ENCODE measurements around the gene PTPRD.

The PTPRD gene

DNA sequence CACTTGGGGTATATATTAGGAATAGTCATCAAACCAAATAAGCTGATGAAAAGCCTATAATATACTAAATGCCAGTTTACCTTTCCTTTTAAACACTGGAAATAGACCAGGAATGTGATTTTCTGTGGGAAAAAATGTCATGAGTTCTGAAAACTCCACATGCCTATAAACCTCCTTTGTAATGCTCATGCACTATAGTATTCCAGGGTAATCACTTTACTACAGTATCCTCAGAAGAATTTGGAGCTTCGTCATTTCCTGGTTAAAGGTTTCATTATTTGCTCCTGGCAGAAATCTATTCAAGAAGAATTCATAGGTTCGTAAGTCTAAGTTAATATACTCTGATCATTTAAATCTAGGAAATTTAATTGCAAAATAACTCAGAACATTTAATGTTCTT, 1736.5 kb downstream of the PTPRD start:
- no peak for DNase-seq

DNA sequence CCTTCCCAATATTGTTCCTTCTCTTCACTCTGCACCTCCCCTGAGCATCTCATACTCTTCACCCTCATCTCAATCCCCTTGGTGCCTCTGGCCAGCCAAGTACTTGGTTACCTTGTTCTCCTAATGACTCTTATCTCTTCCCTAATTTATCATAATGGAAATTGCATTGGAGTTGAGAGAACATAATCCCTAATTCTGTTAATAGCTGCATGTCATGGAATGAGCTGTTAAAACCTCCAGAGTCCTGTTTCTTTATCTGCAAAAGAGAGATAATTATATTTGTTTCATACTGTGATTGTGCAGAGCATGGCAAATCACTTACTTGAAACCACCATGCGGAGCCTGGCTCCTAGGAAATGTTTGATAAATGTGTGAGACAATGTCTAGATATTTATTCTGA, 1738.3 kb downstream of the PTPRD start:
- DNase-seq = no peak

DNA sequence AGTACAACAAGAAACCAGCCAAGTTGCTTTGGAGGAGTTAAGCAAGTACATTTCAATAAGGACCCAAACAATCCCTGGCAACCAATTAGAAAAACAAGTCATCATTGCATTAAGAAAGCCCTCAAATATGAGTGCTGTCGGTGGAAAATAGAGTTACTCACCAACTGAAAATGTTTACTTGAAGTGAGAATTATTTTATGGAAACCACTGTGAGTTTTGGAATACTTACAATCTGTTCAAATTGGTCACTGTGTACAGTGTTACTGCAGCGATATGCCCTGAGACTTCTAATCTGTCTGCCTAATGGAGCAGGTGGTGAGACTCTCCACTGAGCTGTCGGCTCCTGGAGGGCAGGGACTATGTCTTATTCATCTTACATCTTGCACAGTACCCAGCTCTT, 1740.0 kb downstream of the PTPRD start:
- DNase-seq = no peak

DNA sequence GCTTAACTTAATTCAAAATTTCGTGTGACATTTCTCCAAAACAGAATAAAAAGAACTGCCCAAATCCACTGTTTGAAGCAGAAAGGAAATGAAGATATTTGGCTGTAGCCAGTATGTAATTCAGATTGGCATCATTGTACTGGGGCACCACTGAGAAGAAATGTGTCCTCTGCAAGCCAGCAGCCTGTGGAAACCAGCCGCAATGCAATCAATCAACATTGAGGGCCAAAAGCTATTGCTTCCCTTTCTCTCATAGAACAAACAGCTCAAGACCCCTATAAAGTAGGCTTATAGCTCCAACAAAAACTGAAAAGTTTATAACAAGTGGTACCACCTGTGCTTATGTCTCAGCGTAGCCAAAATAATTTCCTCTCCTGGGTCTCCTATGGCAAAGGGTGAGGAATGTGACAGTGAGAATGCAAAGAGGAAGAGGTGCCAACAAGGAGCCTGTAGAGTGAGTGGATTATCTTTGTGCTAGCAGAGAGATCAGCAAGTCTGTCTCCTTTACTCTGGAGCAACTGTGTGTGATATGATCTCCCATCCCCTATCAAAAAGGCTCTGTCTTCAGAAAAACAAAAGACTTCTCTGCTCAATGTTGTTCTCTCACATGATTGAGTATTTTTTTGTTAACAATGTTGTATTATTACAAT, 1740.9 kb downstream of the PTPRD start:
- no peak for DNase-seq

DNA sequence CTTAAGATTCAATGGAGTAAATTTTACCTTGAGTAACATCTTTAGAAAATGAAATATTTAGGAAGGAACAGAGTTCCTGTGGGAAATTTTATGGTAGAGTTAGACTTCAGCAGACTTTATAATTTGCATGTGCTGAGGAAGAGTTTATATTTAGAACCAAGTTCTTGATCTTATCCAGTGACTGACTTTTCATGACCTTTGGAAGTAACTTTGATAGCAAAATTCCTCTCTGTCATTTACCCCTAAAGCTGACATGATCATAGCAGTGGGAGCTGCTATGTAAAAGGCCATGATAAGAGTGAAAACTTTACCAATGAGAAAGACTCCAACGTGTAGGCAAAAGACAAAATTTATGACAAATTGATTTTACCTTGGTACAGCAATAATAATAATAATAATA, 1741.4 kb downstream of the PTPRD start:
- no peak for DNase-seq

DNA sequence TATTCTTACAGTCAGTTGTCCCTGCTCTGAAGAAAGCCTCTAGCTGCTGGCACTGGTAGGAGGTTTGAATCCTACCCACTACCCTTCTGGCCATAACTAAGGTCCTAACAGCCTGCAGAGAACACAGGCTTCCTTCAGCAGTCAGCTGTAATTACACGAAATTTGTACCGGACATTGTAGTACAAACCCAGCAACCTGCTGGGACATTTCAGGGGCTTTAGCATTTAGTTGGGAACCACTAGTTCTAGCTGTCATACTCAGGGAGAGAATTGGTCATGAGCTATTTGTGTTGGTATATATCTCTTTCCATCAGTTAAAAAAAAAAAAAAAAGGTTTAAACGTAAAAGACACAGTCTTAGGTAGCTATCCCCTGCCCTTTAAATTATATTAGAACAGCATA, 1743.0 kb downstream of the PTPRD start:
- DNase-seq = no peak

DNA sequence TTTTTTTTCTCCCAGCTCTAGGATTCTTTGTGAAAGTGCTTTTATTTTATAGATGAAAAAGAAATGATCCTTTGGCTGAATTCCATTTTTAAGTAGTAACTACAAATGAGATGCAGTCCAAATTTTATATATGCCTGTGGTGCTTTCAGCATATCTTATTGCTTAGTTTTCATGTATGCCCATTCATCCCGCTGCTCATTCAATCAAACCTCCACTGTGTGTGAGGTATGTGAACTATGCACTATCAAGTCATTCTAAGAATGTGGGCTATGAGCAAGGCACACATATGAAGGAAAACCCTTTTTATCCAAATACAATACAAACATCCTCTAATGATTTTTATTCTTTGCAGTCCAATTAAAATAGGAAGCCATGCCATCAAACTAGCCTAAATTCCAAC, 1744.2 kb downstream of the PTPRD start:
- DNase-seq = no peak

DNA sequence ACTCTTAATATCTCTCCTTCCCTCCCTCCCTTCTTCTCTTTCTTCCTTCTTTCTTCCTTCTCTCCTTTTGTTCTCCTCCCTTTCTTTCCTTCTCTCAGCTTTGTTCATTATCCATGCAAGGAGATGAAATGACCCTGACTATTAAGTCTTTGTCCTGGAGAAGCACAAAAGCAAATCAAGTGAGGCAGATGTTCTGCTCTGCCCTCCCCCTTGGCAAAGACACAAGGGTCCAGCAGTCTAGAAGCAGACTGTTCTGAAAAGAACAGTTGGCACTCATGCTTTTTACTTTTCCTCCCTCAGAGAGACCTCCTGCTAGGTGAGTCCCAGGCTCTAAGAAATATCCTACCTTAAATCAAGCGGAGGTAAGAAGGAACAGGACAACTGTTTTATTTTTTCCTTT, 1745.7 kb downstream of the PTPRD start:
- DNase-seq = no peak

DNA sequence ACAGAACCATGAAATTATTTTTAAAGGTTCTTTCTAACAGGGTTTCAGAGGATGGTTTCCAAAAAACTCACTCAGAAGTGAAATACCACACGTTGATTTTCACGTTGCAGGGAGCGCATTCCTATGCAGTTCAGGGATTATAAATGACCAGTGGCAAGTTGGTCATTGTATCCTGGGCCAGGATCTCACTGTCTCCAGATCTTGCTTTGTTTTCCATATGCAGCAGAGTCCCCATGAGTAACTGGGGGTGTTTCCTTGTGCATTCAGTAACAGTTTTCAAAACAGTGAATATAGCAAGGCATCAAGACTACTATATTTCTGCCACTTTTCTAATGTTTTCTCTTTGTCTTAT, 1748.3 kb downstream of the PTPRD start:
- DNase-seq = no peak

DNA sequence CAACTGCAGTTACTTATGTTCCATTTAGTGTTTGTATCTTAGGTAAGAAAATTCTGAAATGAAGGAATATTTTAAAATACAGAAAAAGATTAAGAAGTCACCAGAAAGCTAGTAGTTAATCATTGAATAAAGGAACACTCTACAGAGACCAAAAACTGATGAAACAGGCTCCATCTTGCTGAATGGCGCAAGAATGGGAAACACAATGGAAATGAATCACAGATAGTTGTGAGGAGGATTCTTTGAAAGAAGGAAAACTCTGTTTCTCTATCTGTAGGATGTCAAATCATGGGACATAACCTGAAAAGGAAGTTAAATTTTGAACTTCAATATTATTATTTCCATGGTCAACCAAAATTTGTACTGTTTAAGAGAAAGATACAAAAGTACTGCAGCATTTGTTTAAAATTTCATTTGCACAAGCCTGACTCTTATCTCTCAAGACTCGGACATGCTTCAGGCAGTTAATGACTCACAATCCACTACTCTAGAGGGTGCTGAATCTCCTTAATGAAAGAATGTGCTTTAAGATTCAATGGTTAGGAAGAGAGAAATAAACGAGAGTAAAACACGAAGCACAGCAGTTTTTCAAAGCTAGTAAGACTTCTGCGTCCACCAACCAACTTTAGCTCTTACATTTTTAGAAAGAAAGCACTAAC, 1748.8 kb downstream of the PTPRD start:
- no peak for DNase-seq

DNA sequence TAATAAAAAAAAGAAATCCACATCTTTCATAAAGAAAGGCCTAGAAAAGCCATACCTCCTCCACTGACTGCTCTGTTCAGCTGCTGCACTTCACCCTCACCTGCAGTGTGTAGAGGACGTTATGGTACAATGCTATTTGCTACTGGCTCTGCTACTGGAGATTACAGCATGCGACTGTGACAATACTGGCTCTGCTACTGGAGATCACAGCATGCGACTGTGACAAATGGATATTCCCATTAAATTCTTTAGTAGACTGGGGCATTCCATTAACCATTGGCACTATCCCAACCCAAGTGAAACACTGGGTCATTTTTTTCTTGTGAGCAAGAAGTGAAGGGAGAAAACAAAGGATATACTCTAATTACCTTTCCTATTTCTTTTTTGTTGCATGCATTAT, 1749.7 kb downstream of the PTPRD start:
- DNase-seq = no peak

DNA sequence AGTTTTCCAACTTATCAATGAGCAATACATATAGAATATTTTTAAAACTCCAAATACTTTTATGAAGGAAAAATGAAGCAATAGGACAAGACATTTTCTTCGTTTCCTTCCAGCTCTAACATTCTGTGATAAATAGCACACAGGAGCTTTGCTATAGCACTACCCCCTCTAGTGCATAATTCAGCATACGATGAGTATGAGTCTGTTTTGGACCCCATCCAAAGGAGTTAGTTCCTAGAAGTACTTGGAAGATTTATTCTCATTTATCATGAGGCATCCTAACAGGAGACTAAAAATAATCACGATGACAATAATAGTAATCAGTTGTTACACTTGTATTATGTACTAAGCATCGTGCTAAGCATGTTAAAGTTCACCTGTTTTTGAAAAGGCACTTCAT, 1751.9 kb downstream of the PTPRD start:
- no peak for DNase-seq

DNA sequence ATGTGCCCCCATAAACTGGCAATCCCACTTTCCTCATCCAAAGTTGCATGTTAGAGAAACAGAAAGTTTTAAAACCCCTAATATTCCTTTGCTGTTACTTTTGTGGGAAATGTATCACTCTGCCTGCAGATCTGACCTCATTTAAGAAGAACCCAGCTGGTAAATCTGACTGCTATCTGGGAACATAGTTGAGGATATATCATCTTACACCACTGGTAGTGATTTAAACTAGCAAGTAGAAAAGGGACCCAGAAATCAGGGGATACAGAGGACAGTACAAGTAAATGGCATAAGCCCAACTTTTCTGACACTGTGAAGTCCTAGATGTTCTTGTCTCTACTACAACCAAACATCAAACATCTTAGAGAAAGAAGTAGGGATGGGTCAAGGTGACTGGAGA, 1752.7 kb downstream of the PTPRD start:
- no peak for DNase-seq

DNA sequence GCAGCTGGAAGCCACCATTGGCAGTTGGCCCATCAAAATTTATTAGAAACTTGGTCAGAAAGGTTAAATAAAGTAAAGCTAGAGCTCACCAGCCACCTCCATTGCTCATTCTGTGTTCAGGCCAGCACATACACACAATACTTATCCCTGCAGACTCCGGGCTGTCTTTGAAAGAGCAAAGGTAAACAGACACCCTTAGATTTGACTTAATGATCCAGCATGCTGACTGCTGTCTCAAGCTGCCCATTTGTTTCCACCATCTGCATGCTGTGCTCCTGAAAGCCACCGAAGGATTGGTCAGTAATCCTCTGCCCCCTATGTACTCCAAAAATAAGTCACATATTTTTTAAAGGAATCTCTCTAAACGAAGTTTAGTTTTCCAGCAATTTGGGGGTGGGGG, 1753.4 kb downstream of the PTPRD start:
- no peak for DNase-seq

DNA sequence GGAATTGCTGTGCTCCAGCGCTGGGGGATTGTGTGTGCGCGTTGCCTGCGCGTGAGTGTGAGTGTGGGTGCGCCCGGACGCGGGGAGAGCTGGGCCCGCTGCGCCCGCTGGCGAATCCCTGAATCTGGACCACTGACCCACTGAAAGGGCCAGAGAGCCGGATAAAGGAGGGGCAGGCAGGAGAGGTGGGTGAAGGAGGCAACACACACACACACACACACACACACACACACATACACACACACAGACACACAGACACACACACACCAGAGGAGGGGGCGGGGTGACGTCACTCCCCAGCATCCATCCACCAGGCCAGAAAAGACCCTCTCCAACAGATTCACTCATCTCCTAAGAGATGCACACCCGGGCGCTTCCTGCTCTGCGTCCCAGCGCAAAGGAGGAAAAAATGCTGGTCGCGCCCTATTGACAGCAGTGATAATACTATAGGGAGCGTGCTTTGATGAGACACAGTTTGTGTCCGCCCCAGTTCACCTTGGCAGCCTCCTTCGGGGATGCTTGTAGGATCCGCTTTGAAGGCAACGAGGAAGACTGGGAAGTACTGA, 1754.1 kb downstream of the PTPRD start:
- DNase-seq = no peak

DNA sequence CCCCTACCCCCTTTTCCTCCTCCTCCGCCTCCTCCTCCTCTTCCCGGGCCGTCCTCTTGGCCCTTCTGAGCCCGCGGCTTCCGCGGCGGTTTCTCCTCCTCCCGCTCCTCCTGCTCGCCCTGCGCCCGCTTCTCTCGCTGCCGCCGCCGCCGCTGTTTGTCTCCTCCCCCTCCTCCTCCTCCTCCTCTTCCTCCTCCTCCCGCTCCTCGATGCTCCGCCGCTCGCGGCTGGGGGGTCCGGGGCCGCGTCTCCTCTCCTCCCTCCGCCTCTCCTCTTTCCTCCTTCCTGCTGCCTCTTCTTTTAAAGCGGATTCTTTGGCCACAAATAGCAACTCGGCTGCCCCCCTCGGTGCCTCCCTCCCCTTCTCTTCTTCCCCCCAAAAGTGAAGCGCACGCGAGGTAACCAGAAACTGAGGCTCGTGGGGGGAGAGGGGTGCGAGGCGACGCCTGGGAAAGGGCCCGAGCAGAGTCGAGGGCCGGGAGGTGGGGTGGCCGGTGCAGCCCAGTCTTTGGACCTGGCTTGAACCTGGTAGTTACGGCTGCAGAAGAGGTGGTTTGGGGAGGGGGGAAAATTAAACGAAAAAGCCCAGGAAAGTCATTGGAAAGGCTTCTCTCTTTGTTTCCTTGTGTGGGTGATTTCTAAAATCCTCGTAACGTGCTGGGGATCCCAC, 1754.7 kb downstream of the PTPRD start:
- DNase-seq = no peak

DNA sequence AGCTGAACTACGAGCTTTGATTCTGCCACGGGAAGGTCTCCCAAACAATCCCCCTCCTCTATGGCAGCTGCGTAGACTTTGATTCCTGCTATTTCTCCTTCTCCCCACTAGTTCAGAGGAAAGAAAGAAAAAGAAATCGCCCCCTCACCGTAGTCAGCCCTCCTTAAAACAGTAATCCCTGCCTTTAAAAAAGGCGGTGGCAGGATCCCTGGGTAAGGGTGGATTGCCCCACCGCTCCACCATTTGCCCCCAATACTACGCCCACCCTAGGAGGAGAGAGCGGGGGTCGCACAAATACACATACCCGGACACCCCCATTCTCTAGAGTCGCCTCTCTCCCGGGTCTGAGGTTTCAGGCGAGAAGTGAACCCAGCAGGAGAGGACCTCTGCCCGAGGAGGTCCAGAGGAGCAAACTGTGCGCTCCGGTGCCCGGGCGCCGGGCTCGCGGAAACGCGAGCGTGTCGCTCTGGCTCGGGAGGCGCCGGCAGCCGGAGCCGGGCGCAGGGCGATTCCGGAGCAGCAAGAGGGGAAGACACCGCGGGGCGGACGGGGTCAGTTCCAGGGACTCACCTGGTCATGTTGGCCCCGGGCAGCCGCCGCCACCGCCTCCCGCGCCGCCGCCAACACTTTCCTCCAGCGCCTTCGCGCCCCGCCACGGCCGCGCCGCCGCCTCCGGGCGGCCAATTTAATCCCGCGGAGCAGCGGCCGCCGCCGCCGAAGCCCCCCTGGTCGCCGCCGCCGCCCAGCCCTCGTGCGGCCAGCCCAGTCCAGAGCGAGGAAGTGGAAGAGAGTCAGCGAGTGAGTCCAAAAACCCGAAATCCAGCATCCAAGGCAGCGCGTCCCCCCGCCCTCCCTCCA, 1755.5 kb downstream of the PTPRD start:
- no peak for DNase-seq

DNA sequence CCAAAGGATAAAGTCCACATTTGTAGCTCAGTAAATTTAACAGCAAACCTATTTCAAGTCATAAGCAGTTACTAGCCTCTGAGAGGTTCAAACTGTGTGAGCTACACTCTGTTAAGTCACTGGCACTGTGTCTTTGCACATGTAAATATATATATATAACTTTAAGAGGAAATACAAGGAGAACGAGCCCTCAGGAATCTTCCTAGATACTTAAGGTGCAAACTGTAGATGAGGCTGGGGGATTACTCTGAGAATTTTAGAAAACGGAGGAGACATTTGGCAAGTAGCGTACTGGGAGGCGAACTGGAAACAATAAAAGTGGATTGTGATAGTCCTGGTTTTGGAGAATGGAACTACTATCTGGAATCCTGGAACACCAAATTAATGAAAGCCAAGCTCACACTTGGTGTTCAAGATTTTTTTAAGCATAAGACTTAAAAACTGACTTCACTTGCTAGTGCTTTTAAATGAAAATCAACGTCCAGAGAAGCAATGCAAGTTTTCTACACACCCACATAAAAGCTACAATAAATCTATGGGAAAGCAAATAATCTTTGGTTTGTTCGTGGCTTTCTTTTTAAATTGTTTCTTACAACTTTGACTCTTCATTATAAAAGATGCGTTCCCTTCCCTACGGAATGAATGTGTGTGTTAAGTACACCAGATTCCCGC, 1756.3 kb downstream of the PTPRD start:
- DNase-seq = peak; percentile 26

DNA sequence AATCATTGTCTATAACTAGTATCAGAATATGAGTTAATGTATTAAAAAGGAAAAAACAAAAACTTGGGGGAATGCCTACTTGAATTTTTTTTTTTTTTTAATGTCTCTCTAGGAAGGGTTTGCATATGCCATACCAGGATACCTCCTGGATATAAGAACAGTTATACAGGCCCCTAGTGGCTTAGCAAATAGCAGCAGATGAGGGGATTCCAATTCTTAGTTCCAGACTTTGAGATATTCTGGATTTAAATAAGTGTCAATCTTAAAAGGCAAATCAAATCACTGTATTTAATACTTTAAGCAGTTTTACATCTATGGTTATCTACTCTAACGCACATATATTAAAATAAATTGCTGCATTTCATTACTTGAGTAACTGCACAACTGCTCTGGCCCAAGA, 1757.8 kb downstream of the PTPRD start:
- peak; percentile 32 for DNase-seq

DNA sequence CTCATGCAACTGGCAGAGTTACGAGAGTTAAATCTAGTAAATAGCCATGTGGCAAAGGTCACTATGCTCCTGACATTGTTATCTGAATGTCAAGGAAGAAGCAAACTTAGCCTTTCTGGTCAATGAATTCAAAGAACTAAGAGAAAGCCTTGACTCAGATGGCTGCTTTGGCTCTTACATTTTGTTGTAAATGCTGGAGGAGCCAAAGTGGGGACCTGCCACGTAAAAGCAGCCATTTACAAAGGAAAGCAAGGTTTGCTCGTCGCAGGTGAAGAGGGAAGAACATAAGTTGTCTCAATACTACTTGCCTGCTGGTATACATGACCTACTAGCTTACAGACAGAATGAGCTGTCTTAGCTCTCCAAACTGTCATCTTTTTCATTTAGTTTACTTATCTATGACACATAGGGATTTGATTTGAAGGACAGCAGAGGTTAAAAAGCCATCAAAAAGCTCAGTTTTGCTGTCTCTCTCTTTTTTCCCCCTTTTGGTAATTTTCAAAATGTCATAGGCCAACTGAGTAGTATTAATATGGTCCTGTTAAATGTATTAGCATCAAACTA, 1760.4 kb downstream of the PTPRD start:
- DNase-seq = no peak

DNA sequence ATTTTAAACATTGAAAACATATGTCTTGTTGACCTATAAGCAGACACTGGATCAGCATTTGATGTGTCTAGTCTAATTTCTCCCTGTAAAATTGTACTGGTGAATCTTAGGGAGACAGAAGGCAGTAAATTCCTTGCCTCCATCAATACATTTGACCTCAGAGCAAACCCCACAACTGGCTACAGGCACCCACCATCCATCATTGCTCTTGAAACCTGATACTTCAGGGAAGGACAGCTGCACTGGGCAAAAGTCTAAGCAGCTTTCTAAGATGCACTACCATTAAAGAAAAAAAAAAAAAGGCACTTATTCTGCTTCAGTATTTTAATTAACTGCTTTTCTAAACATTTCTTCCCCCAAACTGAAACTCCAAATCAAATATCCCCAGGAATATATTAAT, 1761.9 kb downstream of the PTPRD start:
- no peak for DNase-seq

DNA sequence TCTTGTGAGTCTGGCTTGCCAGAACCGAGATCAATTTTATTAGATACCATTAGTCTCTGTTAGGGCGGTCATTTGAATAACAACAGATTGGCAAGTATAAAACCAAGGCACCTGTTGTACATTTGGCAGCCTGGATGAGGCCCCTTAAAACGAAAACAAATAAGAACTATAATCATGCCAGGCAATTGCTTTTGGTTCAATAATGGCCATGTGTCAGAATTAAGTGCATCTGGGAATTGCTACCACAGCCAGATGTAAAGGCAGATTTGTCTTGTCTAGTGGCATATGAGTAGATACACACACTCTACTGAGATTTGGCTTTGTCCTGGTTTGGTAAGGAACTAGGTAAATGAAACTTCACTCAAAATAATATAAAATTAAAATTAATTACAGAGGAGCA, 1767.0 kb downstream of the PTPRD start:
- DNase-seq = no peak
